Measurements from ENCODE around the gene PSMB5. TPM values are rescaled to one million over a fixed set of nuclear protein-coding genes. Genes with fewer than 3 reads are reported as not detected.

The PSMB5 gene
- total and polyA plus RNA-seq, 2 of the 13 experiments (the other 11 are each of a cell fraction or from before 2014, with no cell fraction given), result 705 to 871 TPM

DNA sequence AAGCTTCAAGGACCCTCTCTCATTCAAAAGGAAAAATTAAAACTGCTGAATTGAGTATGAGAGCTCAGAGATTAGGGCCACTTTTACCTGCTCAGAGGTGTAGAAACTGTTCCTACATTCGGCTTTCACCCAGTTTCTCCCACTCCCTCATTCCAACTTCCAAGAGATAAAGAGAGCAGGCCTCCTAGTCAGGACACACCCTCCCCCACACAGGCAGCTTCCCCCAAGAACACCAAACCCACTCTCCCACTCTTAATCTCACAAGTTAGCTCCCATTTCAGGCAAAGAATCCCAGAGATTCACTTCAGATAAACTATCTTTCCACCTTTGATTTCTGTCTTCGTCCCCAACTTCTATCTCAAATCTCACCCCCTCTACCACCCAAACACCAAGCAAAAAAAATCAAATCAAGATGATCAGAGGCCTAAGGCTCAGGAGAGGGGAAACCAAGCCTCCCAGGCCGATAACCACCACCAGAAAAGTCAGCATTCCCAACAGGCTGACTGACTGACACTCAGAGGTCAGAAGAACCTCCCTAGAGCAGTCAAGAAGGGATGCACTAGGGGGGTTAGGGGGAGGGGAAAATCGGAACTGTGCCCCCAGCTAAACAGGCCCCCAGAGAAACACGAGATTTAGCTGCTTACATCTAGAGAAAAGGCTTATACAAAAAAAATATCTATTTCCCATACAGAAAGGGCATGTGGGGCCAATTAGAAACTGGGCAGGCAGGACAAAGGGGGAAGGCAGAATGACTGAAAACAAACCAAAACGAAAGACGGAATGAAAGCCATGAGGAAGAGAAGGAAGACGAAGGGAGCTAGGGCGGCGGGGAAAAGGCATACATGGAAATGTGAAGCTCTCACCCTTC lies 35.8 kb upstream of the PSMB5 start:
- H3K79me2 ChIP-seq (ENCODE audit: insufficient read depth, low read length), result peaks cover 45% of the 10 kb centered on the region
- H3K9me3 ChIP-seq (ENCODE audit: low read length), result no peaks in the 10 kb centered on the region
- no peaks in the 10 kb centered on the region; a peak in 1 of 5 replicates for H3K27me3 ChIP-seq (ENCODE audit: control insufficient read depth in 1 of 2, insufficient read depth in 2 of 2, low read length in 2 of 2)
- peaks cover 42% of the 10 kb centered on the region for H3K4me1 ChIP-seq (ENCODE audit: insufficient read depth, low read length)
- peak overlapping the region; percentile 85 to 91 (median 86) for H3K4me3 ChIP-seq (replicated peaks in 1 of 3; ENCODE audit: insufficient read depth in 1 of 3, low read depth in 2 of 3, low read length in 3 of 3)
- peak overlapping the region; percentile 69 for H3K27ac ChIP-seq (ENCODE audit: extremely low read length, insufficient read depth, low read length)
- 17% methylated on average over 10 of the region's 10 CpGs for WGBS (ENCODE audit: low lambda C conversion rate)
- in situ Hi-C loops (cut with HindIII; ENCODE audit: extremely low pct_ligation_motif_present, low pct_unique_long_range_greater_than_20kb), result no loop called here
- H2AFZ ChIP-seq (ENCODE audit: low read length), result no peak overlapping the region
- peak overlapping the region; percentile 97 for H3K4me2 ChIP-seq (ENCODE audit: low read depth, low read length)
- peak overlapping the region; percentile 89 for H3K9ac ChIP-seq (ENCODE audit: insufficient read depth, low read depth, low read length)
- POLR2A ChIA-PET, result interaction anchor here (1.0 to 5.6 kb wide), 16 partner anchors 9 to 1076 kb away, joined by 3 to 146 read pairs (median 9); partner anchors contain the start of genes ACIN1, AJUBA, C14orf119 and HAUS4
- no peak for ATAC-seq
- H4K20me1 ChIP-seq (ENCODE audit: insufficient read depth, low read length), result peaks cover 12% of the 10 kb centered on the region
- no peak for DNase-seq (ENCODE audit: low spot score)
- CTCF ChIA-PET (ENCODE audit: low intra/inter-chr PET ratio, low total read pairs), result interaction anchor here (0.7 to 4.5 kb wide), 8 partner anchors 10 to 230 kb away, joined by 3 to 34 read pairs (median 3); partner anchors contain the start of genes CDH24 and CEBPE
- BruUV-seq (replicated peaks), result no TSS peak
- intact Hi-C loops (cut with micrococcal nuclease; ENCODE audit: unreplicated experiment), result loop anchor here (1.0 kb wide), 1 partner anchor 24 kb away; no protein-coding TSS in a partner anchor
- no peak for FAIRE-seq
- H3K36me3 ChIP-seq (replicated peaks in 1 of 2; ENCODE audit: control insufficient read depth in 1 of 2, insufficient read depth in 2 of 2, low read length in 2 of 2), result peaks cover 44 to 72% of the 10 kb centered on the region in 2 experiments
- TF ChIP-seq, protein P1, sequence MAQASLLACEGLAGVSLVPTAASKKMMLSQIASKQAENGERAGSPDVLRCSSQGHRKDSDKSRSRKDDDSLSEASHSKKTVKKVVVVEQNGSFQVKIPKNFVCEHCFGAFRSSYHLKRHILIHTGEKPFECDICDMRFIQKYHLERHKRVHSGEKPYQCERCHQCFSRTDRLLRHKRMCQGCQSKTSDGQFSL (CRISPR knock-in tag; IDR thresholded peaks at IDR 0.05), result 0 out of 2 replicates have a peak, but pooled peaks have one; percentile 27
- TF ChIP-seq SMAD9 (CRISPR knock-in tag; IDR thresholded peaks at IDR 0.05) (0 out of 2 replicates have a peak, but pooled peaks have one; percentile 8), TOPORS (CRISPR knock-in tag; IDR thresholded peaks at IDR 0.05) (0 out of 2 replicates have a peak, but pooled peaks have one; percentile 7), ARNT (IDR thresholded peaks at IDR 0.05) (no peak), NCOA2 (CRISPR knock-in tag; IDR thresholded peaks at IDR 0.05) (0 out of 2 replicates have a peak, but pooled peaks have one; percentile 7), ZFP37 (CRISPR knock-in tag; IDR thresholded peaks at IDR 0.05; ENCODE audit: borderline replicate concordance) (no peak), CENPT (CRISPR knock-in tag; IDR thresholded peaks at IDR 0.05; ENCODE audit: low read depth) (no peak), NR2F2 (IDR thresholded peaks at IDR 0.05; ENCODE audit: borderline replicate concordance, low read depth) (no peak), REPIN1 (CRISPR knock-in tag; IDR thresholded peaks at IDR 0.05; ENCODE audit: borderline replicate concordance, low read depth) (no peak), ZNF331 (CRISPR knock-in tag; IDR thresholded peaks at IDR 0.05) (peak; percentile 55; the same call in 1 of the 2 replicates), ZNF547 (CRISPR knock-in tag; IDR thresholded peaks at IDR 0.05) (0 out of 2 replicates have a peak, but pooled peaks have one; percentile 6)
- TF ChIP-seq, protein P2, sequence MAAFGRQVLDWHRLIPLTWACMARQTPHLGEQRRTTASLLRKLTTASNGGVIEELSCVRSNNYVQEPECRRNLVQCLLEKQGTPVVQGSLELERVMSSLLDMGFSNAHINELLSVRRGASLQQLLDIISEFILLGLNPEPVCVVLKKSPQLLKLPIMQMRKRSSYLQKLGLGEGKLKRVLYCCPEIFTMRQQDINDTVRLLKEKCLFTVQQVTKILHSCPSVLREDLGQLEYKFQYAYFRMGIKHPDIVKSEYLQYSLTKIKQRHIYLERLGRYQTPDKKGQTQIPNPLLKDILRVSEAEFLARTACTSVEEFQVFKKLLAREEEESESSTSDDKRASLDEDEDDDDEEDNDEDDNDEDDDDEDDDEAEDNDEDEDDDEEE (CRISPR knock-in tag; IDR thresholded peaks at IDR 0.05), result no peak
- TF ChIP-seq, protein P3, sequence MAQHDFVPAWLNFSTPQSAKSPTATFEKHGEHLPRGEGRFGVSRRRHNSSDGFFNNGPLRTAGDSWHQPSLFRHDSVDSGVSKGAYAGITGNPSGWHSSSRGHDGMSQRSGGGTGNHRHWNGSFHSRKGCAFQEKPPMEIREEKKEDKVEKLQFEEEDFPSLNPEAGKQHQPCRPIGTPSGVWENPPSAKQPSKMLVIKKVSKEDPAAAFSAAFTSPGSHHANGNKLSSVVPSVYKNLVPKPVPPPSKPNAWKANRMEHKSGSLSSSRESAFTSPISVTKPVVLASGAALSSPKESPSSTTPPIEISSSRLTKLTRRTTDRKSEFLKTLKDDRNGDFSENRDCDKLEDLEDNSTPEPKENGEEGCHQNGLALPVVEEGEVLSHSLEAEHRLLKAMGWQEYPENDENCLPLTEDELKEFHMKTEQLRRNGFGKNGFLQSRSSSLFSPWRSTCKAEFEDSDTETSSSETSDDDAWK (CRISPR knock-in tag; IDR thresholded peaks at IDR 0.05), result no peak
- TF ChIP-seq, protein P4, sequence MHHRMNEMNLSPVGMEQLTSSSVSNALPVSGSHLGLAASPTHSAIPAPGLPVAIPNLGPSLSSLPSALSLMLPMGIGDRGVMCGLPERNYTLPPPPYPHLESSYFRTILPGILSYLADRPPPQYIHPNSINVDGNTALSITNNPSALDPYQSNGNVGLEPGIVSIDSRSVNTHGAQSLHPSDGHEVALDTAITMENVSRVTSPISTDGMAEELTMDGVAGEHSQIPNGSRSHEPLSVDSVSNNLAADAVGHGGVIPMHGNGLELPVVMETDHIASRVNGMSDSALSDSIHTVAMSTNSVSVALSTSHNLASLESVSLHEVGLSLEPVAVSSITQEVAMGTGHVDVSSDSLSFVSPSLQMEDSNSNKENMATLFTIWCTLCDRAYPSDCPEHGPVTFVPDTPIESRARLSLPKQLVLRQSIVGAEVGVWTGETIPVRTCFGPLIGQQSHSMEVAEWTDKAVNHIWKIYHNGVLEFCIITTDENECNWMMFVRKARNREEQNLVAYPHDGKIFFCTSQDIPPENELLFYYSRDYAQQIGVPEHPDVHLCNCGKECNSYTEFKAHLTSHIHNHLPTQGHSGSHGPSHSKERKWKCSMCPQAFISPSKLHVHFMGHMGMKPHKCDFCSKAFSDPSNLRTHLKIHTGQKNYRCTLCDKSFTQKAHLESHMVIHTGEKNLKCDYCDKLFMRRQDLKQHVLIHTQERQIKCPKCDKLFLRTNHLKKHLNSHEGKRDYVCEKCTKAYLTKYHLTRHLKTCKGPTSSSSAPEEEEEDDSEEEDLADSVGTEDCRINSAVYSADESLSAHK (CRISPR knock-in tag; IDR thresholded peaks at IDR 0.05; ENCODE audit: borderline replicate concordance), result 0 out of 2 replicates have a peak, but pooled peaks have one; percentile 16
- TF ChIP-seq, protein P5, sequence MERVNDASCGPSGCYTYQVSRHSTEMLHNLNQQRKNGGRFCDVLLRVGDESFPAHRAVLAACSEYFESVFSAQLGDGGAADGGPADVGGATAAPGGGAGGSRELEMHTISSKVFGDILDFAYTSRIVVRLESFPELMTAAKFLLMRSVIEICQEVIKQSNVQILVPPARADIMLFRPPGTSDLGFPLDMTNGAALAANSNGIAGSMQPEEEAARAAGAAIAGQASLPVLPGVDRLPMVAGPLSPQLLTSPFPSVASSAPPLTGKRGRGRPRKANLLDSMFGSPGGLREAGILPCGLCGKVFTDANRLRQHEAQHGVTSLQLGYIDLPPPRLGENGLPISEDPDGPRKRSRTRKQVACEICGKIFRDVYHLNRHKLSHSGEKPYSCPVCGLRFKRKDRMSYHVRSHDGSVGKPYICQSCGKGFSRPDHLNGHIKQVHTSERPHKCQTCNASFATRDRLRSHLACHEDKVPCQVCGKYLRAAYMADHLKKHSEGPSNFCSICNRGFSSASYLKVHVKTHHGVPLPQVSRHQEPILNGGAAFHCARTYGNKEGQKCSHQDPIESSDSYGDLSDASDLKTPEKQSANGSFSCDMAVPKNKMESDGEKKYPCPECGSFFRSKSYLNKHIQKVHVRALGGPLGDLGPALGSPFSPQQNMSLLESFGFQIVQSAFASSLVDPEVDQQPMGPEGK (CRISPR knock-in tag; IDR thresholded peaks at IDR 0.05), result peak; percentile 71
